ENCODE measurements around the gene COL19A1.

COL19A1 gene

GRCh38 chr6:70110126-70111022 is 244.0 kb downstream of the COL19A1 start:
- TF ChIP-seq EP300 (IDR thresholded peaks at IDR 0.05; ENCODE audit: borderline replicate concordance) (no peak), TCF12 (IDR thresholded peaks at IDR 0.05; ENCODE audit: low read depth) (no peak)

GRCh38 chr6:70111737-70112136 is 245.4 kb downstream of the COL19A1 start:
- no peak for TF ChIP-seq RAD21 (IDR thresholded peaks at IDR 0.05; ENCODE audit: low read depth)
- no peak for TF ChIP-seq YY1 (IDR thresholded peaks at IDR 0.05; ENCODE audit: low read depth)
- TF ChIP-seq EP300 (IDR thresholded peaks at IDR 0.05; ENCODE audit: borderline replicate concordance), result no peak
- no peak for TF ChIP-seq TAF1 (IDR thresholded peaks at IDR 0.05; ENCODE audit: low read depth)
- no peak for TF ChIP-seq FOXM1 (IDR thresholded peaks at IDR 0.05; ENCODE audit: borderline replicate concordance, low read depth)
- TF ChIP-seq NFIC (IDR thresholded peaks at IDR 0.05), result no peak
- TF ChIP-seq TCF12 (IDR thresholded peaks at IDR 0.05; ENCODE audit: low read depth), result no peak

GRCh38 chr6:70112716-70113115 is 246.4 kb downstream of the COL19A1 start:
- no peak for TF ChIP-seq ZBTB7A (IDR thresholded peaks at IDR 0.05; ENCODE audit: low read depth)
- no peak for TF ChIP-seq NFIC (IDR thresholded peaks at IDR 0.05)
- no peak for TF ChIP-seq CEBPB (IDR thresholded peaks at IDR 0.05)
- no peak for TF ChIP-seq MAX (IDR thresholded peaks at IDR 0.05)
- no peak for TF ChIP-seq EGR1 (IDR thresholded peaks at IDR 0.05)
- TF ChIP-seq REST (IDR thresholded peaks at IDR 0.05; ENCODE audit: low read depth), result no peak
- no peak for TF ChIP-seq TEAD4 (IDR thresholded peaks at IDR 0.05)
- TF ChIP-seq FOXM1 (IDR thresholded peaks at IDR 0.05; ENCODE audit: borderline replicate concordance, low read depth), result no peak
- TF ChIP-seq YY1 (IDR thresholded peaks at IDR 0.05; ENCODE audit: low read depth), result no peak
- no peak for TF ChIP-seq USF1 (IDR thresholded peaks at IDR 0.05)
- TF ChIP-seq CREB1 (IDR thresholded peaks at IDR 0.05; ENCODE audit: low read depth), result no peak
- TF ChIP-seq EP300 (IDR thresholded peaks at IDR 0.05; ENCODE audit: borderline replicate concordance), result no peak
- no peak for TF ChIP-seq TAF1 (IDR thresholded peaks at IDR 0.05; ENCODE audit: low read depth)
- no peak for TF ChIP-seq TCF12 (IDR thresholded peaks at IDR 0.05; ENCODE audit: low read depth)
- no peak for TF ChIP-seq RAD21 (IDR thresholded peaks at IDR 0.05; ENCODE audit: low read depth)

GRCh38 chr6:70113171-70113570 is 246.8 kb downstream of the COL19A1 start:
- TF ChIP-seq RAD21 (IDR thresholded peaks at IDR 0.05; ENCODE audit: low read depth), result no peak
- no peak for TF ChIP-seq TEAD4 (IDR thresholded peaks at IDR 0.05)
- TF ChIP-seq TAF1 (IDR thresholded peaks at IDR 0.05; ENCODE audit: low read depth), result no peak
- no peak for TF ChIP-seq TCF12 (IDR thresholded peaks at IDR 0.05; ENCODE audit: low read depth)
- TF ChIP-seq REST (IDR thresholded peaks at IDR 0.05; ENCODE audit: low read depth), result no peak

- TF ChIP-seq CEBPB (IDR thresholded peaks at IDR 0.05) (no peak), NFIC (IDR thresholded peaks at IDR 0.05) (no peak), RAD21 (IDR thresholded peaks at IDR 0.05; ENCODE audit: low read depth) (no peak), USF1 (IDR thresholded peaks at IDR 0.05) (no peak), FOXM1 (IDR thresholded peaks at IDR 0.05; ENCODE audit: borderline replicate concordance, low read depth) (no peak), YY1 (IDR thresholded peaks at IDR 0.05; ENCODE audit: low read depth) (no peak), TAF1 (IDR thresholded peaks at IDR 0.05; ENCODE audit: low read depth) (no peak), CREB1 (IDR thresholded peaks at IDR 0.05; ENCODE audit: low read depth) (no peak), REST (IDR thresholded peaks at IDR 0.05; ENCODE audit: low read depth) (no peak), TCF12 (IDR thresholded peaks at IDR 0.05; ENCODE audit: low read depth) (no peak), MAX (IDR thresholded peaks at IDR 0.05) (no peak), EGR1 (IDR thresholded peaks at IDR 0.05) (no peak)
Measured at GRCh38 chr6:70118670-70119069, 252.3 kb downstream of the COL19A1 start.

Data from Ishikawa (cell line).